ENCODE data around the gene CLCN3.
"Not testable (repeated sequence)": the region's sequence is repeated elsewhere in the genome, so short reads cannot be mapped to it uniquely, and the experiment has no call there.

The CLCN3 gene

GRCh38 chr4:169619958-169620879 lies at the start of gene CLCN3:
Gene CLCN3 (plus strand): TSS chr4:169620578. CDS start chr4:169635929, 15,351 bp downstream.
- peak; percentile 91 for DNase-seq

GRCh38 chr4:169571012-169571411 lies 49.4 kb upstream of the CLCN3 start:
- not testable (repeated sequence) for DNase-seq

- DNase-seq: no peak
These were observed 48.9 kb upstream of the CLCN3 start for GRCh38 chr4:169571435-169571834.

- DNase-seq: no peak
These were observed 46.5 kb upstream of the CLCN3 start for GRCh38 chr4:169573889-169574288.

GRCh38 chr4:169582203-169582602 lies 38.2 kb upstream of the CLCN3 start:
- no peak for DNase-seq

- no peak for DNase-seq
These were observed 37.7 kb upstream of the CLCN3 start for GRCh38 chr4:169582706-169583105.

GRCh38 chr4:169583563-169583962 lies 36.8 kb upstream of the CLCN3 start:
- DNase-seq: no peak

GRCh38 chr4:169593050-169593560 lies 27.3 kb upstream of the CLCN3 start:
- DNase-seq: no peak

GRCh38 chr4:169594560-169595195 lies 25.7 kb upstream of the CLCN3 start:
- no peak for DNase-seq

- no peak for DNase-seq
These were observed 19.2 kb upstream of the CLCN3 start for GRCh38 chr4:169601016-169601771.

GRCh38 chr4:169603312-169603711 lies 17.1 kb upstream of the CLCN3 start:
- DNase-seq: no peak

GRCh38 chr4:169604131-169604900 lies 16.1 kb upstream of the CLCN3 start:
- DNase-seq: no peak

GRCh38 chr4:169604903-169605331 lies 15.5 kb upstream of the CLCN3 start:
- no peak for DNase-seq

- no peak for DNase-seq
These were observed 9.2 kb upstream of the CLCN3 start for GRCh38 chr4:169611157-169611556.

GRCh38 chr4:169611991-169612870 lies 8.1 kb upstream of the CLCN3 start, which contains the start of gene NEK1:
Gene NEK1 (minus strand): TSS chr4:169612583. CDS start chr4:169602630, 9,953 bp downstream.
- DNase-seq: peak; percentile 88

GRCh38 chr4:169612871-169613859 lies 7.2 kb upstream of the CLCN3 start:
- peak; percentile 79 for DNase-seq

GRCh38 chr4:169615467-169616106 lies 4.8 kb upstream of the CLCN3 start:
- DNase-seq: no peak

GRCh38 chr4:169616846-169617245 lies 3.5 kb upstream of the CLCN3 start:
- no peak for DNase-seq

GRCh38 chr4:169617306-169617705 lies 3.1 kb upstream of the CLCN3 start:
- no peak for DNase-seq
